H1 (cell line): ENCODE data around the gene ANXA6. TPM values are rescaled to one million over a fixed set of nuclear protein-coding genes. Genes with fewer than 3 reads are reported as not detected.

Source experiments
- CTCF ChIA-PET: fragments of 300-600 bp; sonication (Branson Sonifier 250); formaldehyde crosslinking; loops from one replicate; lab custom pipeline; 2021; ENCODE audit not compliant: partially characterized antibody; lab: Charles Lee
- POLR2A ChIA-PET: fragments of 300-600 bp; sonication (Branson Sonifier 250); formaldehyde crosslinking; loops from one replicate; lab custom pipeline; 2021; ENCODE audit warnings: inconsistent platforms; ENCODE audit not compliant: partially characterized antibody; lab: Charles Lee
- DNase-seq, 2 experiments: peaks; one replicate each; pipeline versions ENCODE4 v3.0.0 to v3.0.0-alpha.2; 2010 to 2022; ENCODE audit warnings: low spot score in 2 of 2, low read depth in 1 of 2, mixed read lengths in 1 of 2
- FAIRE-seq: peaks from 2 replicates; lab custom pipeline; 2011; peaks lifted over from hg19 to GRCh38; lab: Jason Lieb, UNC
- H2AFZ ChIP-seq: 2 replicates; pipeline ENCODE4 v1.8.1; 2012; ENCODE audit warnings: low read length, inconsistent platforms
- H2AK5ac ChIP-seq: 2 replicates; pipeline ENCODE4 v1.6.1; 2013; ENCODE audit warnings: low read depth, low read length
- H2BK120ac ChIP-seq: replicated peaks from 2 replicates; pipeline ENCODE3; 2013; ENCODE audit warnings: low read depth, low read length, inconsistent platforms
- H2BK12ac ChIP-seq: 2 replicates; pipeline ENCODE4 v1.6.1; 2013; ENCODE audit warnings: low read depth, low read length
- H2BK15ac ChIP-seq: 2 replicates; pipeline ENCODE4 v1.6.1; 2013; ENCODE audit warnings: low read length
- H2BK20ac ChIP-seq: 2 replicates; pipeline ENCODE4 v1.6.1; 2013; ENCODE audit warnings: low read length
- H2BK5ac ChIP-seq: 2 replicates; pipeline ENCODE4 v1.6.1; 2013; ENCODE audit warnings: low read depth, low read length
- H3K14ac ChIP-seq: 2 replicates; pipeline ENCODE4 v1.6.1; 2013; ENCODE audit warnings: inconsistent platforms; ENCODE audit not compliant: insufficient read length
- H3K18ac ChIP-seq: 2 replicates; pipeline ENCODE4 v1.6.1; 2013; ENCODE audit warnings: low read length; ENCODE audit errors: extremely low read depth
- H3K23ac ChIP-seq: 2 replicates; pipeline ENCODE4 v1.6.1; 2013; ENCODE audit warnings: inconsistent platforms; ENCODE audit not compliant: insufficient read length
- H3K23me2 ChIP-seq: 2 replicates; pipeline ENCODE4 v1.6.1; 2013; ENCODE audit warnings: low read depth, low read length
- H3K27ac ChIP-seq: 2 replicates; pipeline ENCODE4 v1.6.1; 2011; ENCODE audit warnings: low read depth, low read length, inconsistent platforms
- H3K27me3 ChIP-seq, 4 experiments: replicated peaks in 1 of 4; 1 replicate in 1 of 4; 2 replicates in 3 of 4; pipeline versions ENCODE4 v1.6.1 to v1.8.1; 2011 to 2013; ENCODE audit warnings: low read length in 3 of 4, mild to moderate bottlenecking in 3 of 4, inconsistent platforms in 2 of 4, mixed read lengths in 2 of 4, moderate library complexity in 1 of 4; ENCODE audit not compliant: control insufficient read depth in 3 of 4, insufficient read depth in 3 of 4; ENCODE audit errors: extremely low read depth in 1 of 4
- H3K36me3 ChIP-seq, 4 experiments: 2 replicates each; pipeline versions ENCODE4 v1.6.1 to v1.8.1; 2011 to 2013; ENCODE audit warnings: mild to moderate bottlenecking in 4 of 4, low read length in 3 of 4, moderate library complexity in 2 of 4, control low read depth in 1 of 4, inconsistent platforms in 1 of 4; ENCODE audit not compliant: insufficient read depth in 4 of 4, control insufficient read depth in 2 of 4
- H3K4ac ChIP-seq: replicated peaks from 2 replicates; pipeline ENCODE3; 2013; ENCODE audit warnings: low read length, low read depth, mixed read lengths, inconsistent platforms; ENCODE audit not compliant: insufficient read length
- H3K4me1 ChIP-seq, 4 experiments: replicated peaks in 1 of 4; 1 replicate in 1 of 4; 2 replicates in 3 of 4; pipeline versions ENCODE4 v1.6.1 to v1.8.1; 2011 to 2013; ENCODE audit warnings: low read length in 3 of 4, inconsistent platforms in 2 of 4, mixed read lengths in 1 of 4; ENCODE audit not compliant: insufficient read depth in 4 of 4, control insufficient read depth in 3 of 4
- H3K4me2 ChIP-seq, 2 experiments: 2 replicates each; pipeline versions ENCODE4 v1.6.1 to v1.8.1; 2011 to 2013; ENCODE audit warnings: low read depth in 2 of 2, low read length in 2 of 2, control low read depth in 1 of 2, inconsistent platforms in 1 of 2, mild to moderate bottlenecking in 1 of 2; ENCODE audit not compliant: insufficient read depth in 1 of 2
- H3K4me3 ChIP-seq, 4 experiments: fragments of 200-600, 300-600 bp in 1 of 4; sonication (generic), shearing (Covaris generic), sonication (Bioruptor Twin) in 1 of 4; 2 replicates each; pipeline versions ENCODE4 v1.5.1 to v1.8.1; 2011 to 2016; ENCODE audit warnings: low read length in 4 of 4, low read depth in 3 of 4, control low read depth in 2 of 4, inconsistent platforms in 2 of 4, mild to moderate bottlenecking in 2 of 4, mixed read lengths in 1 of 4, moderate library complexity in 1 of 4; ENCODE audit not compliant: insufficient read depth in 2 of 4; ENCODE audit errors: extremely low read depth in 1 of 4
- H3K56ac ChIP-seq: replicated peaks from 2 replicates; pipeline ENCODE3; 2013; ENCODE audit warnings: low read depth, mild to moderate bottlenecking, mixed read lengths, low read length, inconsistent platforms; ENCODE audit not compliant: insufficient read length
- H3K79me1 ChIP-seq: 2 replicates; pipeline ENCODE4 v1.6.1; 2013; ENCODE audit warnings: low read depth, low read length, control low read depth
- H3K79me2 ChIP-seq, 2 experiments: 2 replicates each; pipeline versions ENCODE4 v1.6.1 to v1.8.1; 2012 to 2013; ENCODE audit warnings: low read length in 2 of 2, mild to moderate bottlenecking in 2 of 2, inconsistent platforms in 1 of 2; ENCODE audit not compliant: insufficient read depth in 2 of 2, control insufficient read depth in 1 of 2
- H3K9ac ChIP-seq, 4 experiments: replicated peaks in 1 of 4; 1 replicate in 1 of 4; 2 replicates in 3 of 4; pipeline versions ENCODE4 v1.6.1 to v1.8.1; 2011 to 2013; ENCODE audit warnings: low read depth in 3 of 4, low read length in 3 of 4, control low read depth in 2 of 4, mild to moderate bottlenecking in 2 of 4, moderate library complexity in 2 of 4, inconsistent platforms in 1 of 4; ENCODE audit errors: extremely low read depth in 1 of 4
- H3K9me3 ChIP-seq, 2 experiments: 2 replicates each; pipeline versions ENCODE4 v1.6.1 to v1.8.1; 2012 to 2013; ENCODE audit warnings: mild to moderate bottlenecking in 2 of 2, moderate library complexity in 2 of 2, control low read depth in 1 of 2, inconsistent platforms in 1 of 2, low read depth in 1 of 2, low read length in 1 of 2, mixed read lengths in 1 of 2; ENCODE audit not compliant: insufficient read depth in 2 of 2
- H4K20me1 ChIP-seq, 2 experiments: replicated peaks in 1 of 2; 2 replicates each; pipeline versions ENCODE3 to v1.8.1; 2011 to 2013; ENCODE audit warnings: inconsistent platforms in 2 of 2, low read length in 2 of 2, mild to moderate bottlenecking in 1 of 2; ENCODE audit not compliant: insufficient read depth in 2 of 2, control insufficient read depth in 1 of 2
- H4K5ac ChIP-seq: 2 replicates; pipeline ENCODE4 v1.6.1; 2013; ENCODE audit warnings: low read length, low read depth, mixed read lengths, inconsistent platforms; ENCODE audit not compliant: insufficient read length
- H4K8ac ChIP-seq: 2 replicates; pipeline ENCODE4 v1.8.0; 2013; ENCODE audit warnings: mild to moderate bottlenecking, moderate library complexity, low read length, inconsistent platforms; ENCODE audit not compliant: insufficient read depth; ENCODE audit errors: extremely low read depth
- H4K91ac ChIP-seq: replicated peaks from 2 replicates; pipeline ENCODE3; 2013; ENCODE audit warnings: low read length, mixed read lengths, inconsistent platforms; ENCODE audit not compliant: insufficient read length
- BACH1 ChIP-seq: IDR thresholded peaks from 2 replicates; pipeline ENCODE4 v1.6.1; 2012; ENCODE audit warnings: low read length, improper control_type of control experiment
- E2F6 ChIP-seq: IDR thresholded peaks from 2 replicates; pipeline ENCODE4 v1.6.1; 2012; ENCODE audit warnings: inconsistent platforms
- GTF2F1 ChIP-seq: IDR thresholded peaks from 2 replicates; pipeline ENCODE4 v1.6.1; 2012; ENCODE audit warnings: low read depth, low read length, improper control_type of control experiment, borderline replicate concordance
- JUN ChIP-seq: IDR thresholded peaks from 2 replicates; pipeline ENCODE4 v1.6.1; 2011; ENCODE audit warnings: low read depth, mild to moderate bottlenecking, improper control_type of control experiment, low read length
- WGBS, 2 experiments: shearing (Covaris generic) in 1 of 2; methylation state at CpG; one replicate each; pipeline versions ENCODE4 v1.1.6 to v1.1.7; 2013 to 2015; ENCODE audit warnings: low lambda C conversion rate in 2 of 2, mixed read lengths in 2 of 2, inconsistent platforms in 1 of 2, low coverage in 1 of 2, missing lambda C conversion rate in 1 of 2; ENCODE audit not compliant: insufficient replicate concordance in 2 of 2, insufficient coverage in 1 of 2, insufficient read length in 1 of 2; ENCODE audit errors: extremely low coverage in 1 of 2, missing lambda C conversion rate in 1 of 2; 5-methylcytosine and 5-hydroxymethylcytosine counted together
- polyA plus RNA-seq, 7 experiments: library from polyadenylated mRNA; depleted of rRNA in 3 of 7; stranded (reverse) in 5 of 7; unstranded in 2 of 7; fragments of >200 nt in 5 of 7; fragments of 200-250 nt in 2 of 7; gene quantifications; 1 replicate in 5 of 7; 2 replicates in 1 of 7; 4 replicates in 1 of 7; pipeline versions ENCODE4 v1.2.1 to v1.2.3, GENCODE V29; 2011 to 2013; ENCODE audit warnings: missing spikeins in 2 of 7, mixed read lengths in 2 of 7
- total RNA-seq: library from RNA; stranded (reverse); fragmentation: NEBNext Ultra II Directional; extraction: Animal tissue kit (Norgen Biotek cat#: 25700); gene quantifications from 2 replicates; pipeline ENCODE4 v1.2.1, GENCODE V29; 2021

Gene ANXA6
- total and polyA plus RNA-seq, 2 of the 8 experiments (the other 6 are each of a cell fraction or from before 2014, with no cell fraction given): 61.3 to 78.6 TPM

- H3K79me1 ChIP-seq: peaks cover 3% of the 10 kb centered on the region; the same call in 1 of the 2 replicates
- no peak overlapping the region for H3K27ac ChIP-seq
- no peak overlapping the region for H4K91ac ChIP-seq
- H3K4me2 ChIP-seq: no peak overlapping the region
- no peak overlapping the region for H4K5ac ChIP-seq
- H3K9me3 ChIP-seq: no peaks in the 10 kb centered on the region
- 90% methylated on average over 7 of the region's 7 CpGs; no CpG with 5 or more reads in 1 of the 2 experiments for WGBS, 2 experiments
- FAIRE-seq (no peak), DNase-seq (no peak)
- no peak for TF ChIP-seq E2F6
- TF ChIP-seq JUN: no peak
- TF ChIP-seq BACH1: no peak
- no peak for TF ChIP-seq GTF2F1
- no peak overlapping the region for H3K56ac ChIP-seq
- no peak overlapping the region for H3K4ac ChIP-seq
- no peak overlapping the region for H3K14ac ChIP-seq
- peaks cover 1 to 6% (median 4%) of the 10 kb centered on the region in 4 experiments for H3K4me1 ChIP-seq
- no peak overlapping the region for H3K9ac ChIP-seq
- no peak overlapping the region for H4K8ac ChIP-seq
- H3K18ac ChIP-seq: no peak overlapping the region
- POLR2A ChIA-PET: interaction anchor here (0.7 to 1.3 kb wide), 3 partner anchors 11 to 36 kb away, joined by 3 read pairs; no protein-coding TSS in a partner anchor
- CTCF ChIA-PET: interaction anchor here (1.5 to 28.6 kb wide), 5 partner anchors 11 to 81 kb away, joined by 3 to 442 read pairs (median 7); no protein-coding TSS in a partner anchor
- H3K36me3 ChIP-seq: no peaks in the 10 kb centered on the region
- no peak overlapping the region for H2BK5ac ChIP-seq
- no peak overlapping the region for H3K4me3 ChIP-seq
- no peak overlapping the region for H2BK120ac ChIP-seq
- no peaks in the 10 kb centered on the region for H4K20me1 ChIP-seq
- H2BK15ac ChIP-seq: no peak overlapping the region
- peaks cover 3 to 6% of the 10 kb centered on the region in 2 experiments; a peak in 3 of 4 replicates for H3K79me2 ChIP-seq
- no peak overlapping the region for H2BK20ac ChIP-seq
- peaks cover 3% of the 10 kb centered on the region for H3K23me2 ChIP-seq
- no peak overlapping the region for H2AFZ ChIP-seq
- no peaks in the 10 kb centered on the region; a peak in 2 of 7 replicates for H3K27me3 ChIP-seq
- H3K23ac ChIP-seq: no peak overlapping the region
- no peak overlapping the region for H2BK12ac ChIP-seq
- H2AK5ac ChIP-seq: no peak overlapping the region
These were observed 73.2 kb downstream of the ANXA6 start for GRCh38 chr5:151084363-151084762.
